Stimulated activated CD4-positive, alpha-beta T cell treated with anti-CD3 and anti-CD28 coated beads, TNF-alpha, amount 100 ng/mL, for 24 hours (primary cell): ENCODE data around the gene AKR1B15.
"Not testable (repeated sequence)": the region's sequence is repeated elsewhere in the genome, so short reads cannot be mapped to it uniquely, and the experiment has no call there.

Experiments
- DNase-seq, 3 experiments: peaks; one replicate each; pipeline ENCODE4 v3.0.0-alpha.2; 2020; ENCODE audit warnings: low read depth in 3 of 3

The AKR1B15 gene

GRCh38 chr7:134548877-134549276, at the start of gene AKR1B15:
Gene AKR1B15 (plus strand): TSS chr7:134549110. CDS start chr7:134564620, 15,510 bp downstream.
- peak in 1 of 3 experiments; percentile 11 for DNase-seq

- DNase-seq: no peak
These were observed 48.5 kb upstream of the AKR1B15 start for GRCh38 chr7:134500406-134500805.

GRCh38 chr7:134500982-134501381, 47.9 kb upstream of the AKR1B15 start:
- DNase-seq: no peak

- DNase-seq: no peak
These were observed 46.2 kb upstream of the AKR1B15 start for GRCh38 chr7:134502463-134503371.

- DNase-seq: no peak
These were observed 44.2 kb upstream of the AKR1B15 start for GRCh38 chr7:134504660-134505164.

GRCh38 chr7:134505856-134506255, 43.1 kb upstream of the AKR1B15 start:
- no peak for DNase-seq

- no peak for DNase-seq
These were observed 39.9 kb upstream of the AKR1B15 start for GRCh38 chr7:134509010-134509409.

- DNase-seq: no peak
These were observed 38.3 kb upstream of the AKR1B15 start for GRCh38 chr7:134510646-134511045.

GRCh38 chr7:134512271-134512670, 36.6 kb upstream of the AKR1B15 start:
- DNase-seq: no peak

- DNase-seq: peak in 1 of 3 experiments; percentile 19
These were observed 35.6 kb upstream of the AKR1B15 start for GRCh38 chr7:134513169-134513752.

GRCh38 chr7:134514106-134514505, 34.8 kb upstream of the AKR1B15 start:
- no peak for DNase-seq

- peak in 1 of 3 experiments; percentile 9 for DNase-seq
These were observed 34.2 kb upstream of the AKR1B15 start for GRCh38 chr7:134514663-134515062.

GRCh38 chr7:134515569-134516468, 33.1 kb upstream of the AKR1B15 start:
- DNase-seq: no peak

GRCh38 chr7:134520130-134520529, 28.8 kb upstream of the AKR1B15 start:
- DNase-seq: no peak

GRCh38 chr7:134522601-134523000, 26.3 kb upstream of the AKR1B15 start:
- DNase-seq: no peak

- not testable (repeated sequence) for DNase-seq
These were observed 23.5 kb upstream of the AKR1B15 start for GRCh38 chr7:134525449-134525848.

GRCh38 chr7:134526552-134527248, 22.2 kb upstream of the AKR1B15 start:
- DNase-seq: not testable (repeated sequence)

GRCh38 chr7:134527979-134528371, 20.9 kb upstream of the AKR1B15 start:
- no peak for DNase-seq

- DNase-seq: no peak
These were observed 20.2 kb upstream of the AKR1B15 start for GRCh38 chr7:134528749-134529148.

- DNase-seq: no peak
These were observed 18.4 kb upstream of the AKR1B15 start for GRCh38 chr7:134530460-134530859.
